GM21447 (cell line): Measurements from ENCODE around the gene NPFF.
"Not testable (repeated sequence)": the region's sequence is repeated elsewhere in the genome, so short reads cannot be mapped to it uniquely, and the experiment has no call there.

Source experiments
- ATAC-seq: cut with Tn5 transposase; IDR thresholded peaks from one replicate; pipeline ENCODE4 v1.9.1; 2021; ENCODE audit not compliant: unreplicated experiment

The NPFF gene

DNA sequence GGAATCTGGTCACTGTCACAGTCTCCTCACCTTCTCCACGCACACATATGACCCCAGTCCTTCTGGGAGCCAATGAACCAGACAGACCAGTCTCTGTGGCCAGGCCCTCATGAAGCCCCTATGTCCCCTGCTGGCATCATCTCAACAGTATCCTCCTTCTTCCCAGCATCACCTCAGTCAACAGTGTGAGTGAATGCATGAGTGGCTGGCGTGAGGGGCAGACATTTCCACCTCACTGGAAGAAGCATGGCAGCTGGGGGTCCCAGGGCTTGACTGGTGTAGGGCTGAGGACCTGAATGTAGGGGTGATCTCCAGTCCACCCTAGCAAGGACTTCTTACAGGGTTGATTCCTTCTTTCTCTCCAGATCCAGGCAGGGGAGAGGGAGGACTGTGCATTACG is 9.8 kb downstream of the NPFF start:
- no peak for ATAC-seq

DNA sequence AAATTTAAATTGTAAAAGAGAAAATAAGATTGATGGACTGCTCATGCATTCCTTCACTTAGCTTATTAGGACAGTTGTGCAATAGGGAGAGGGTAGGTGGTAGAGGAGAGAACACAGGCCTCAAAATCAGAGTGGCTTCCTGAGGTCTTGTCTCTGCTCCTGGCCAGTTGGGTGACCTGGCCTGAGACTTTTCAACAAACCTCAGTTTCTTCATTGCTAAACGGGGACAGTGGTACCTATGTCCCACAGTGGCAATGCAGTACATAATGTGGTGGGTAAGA is 10.6 kb downstream of the NPFF start:
- no peak for ATAC-seq

DNA sequence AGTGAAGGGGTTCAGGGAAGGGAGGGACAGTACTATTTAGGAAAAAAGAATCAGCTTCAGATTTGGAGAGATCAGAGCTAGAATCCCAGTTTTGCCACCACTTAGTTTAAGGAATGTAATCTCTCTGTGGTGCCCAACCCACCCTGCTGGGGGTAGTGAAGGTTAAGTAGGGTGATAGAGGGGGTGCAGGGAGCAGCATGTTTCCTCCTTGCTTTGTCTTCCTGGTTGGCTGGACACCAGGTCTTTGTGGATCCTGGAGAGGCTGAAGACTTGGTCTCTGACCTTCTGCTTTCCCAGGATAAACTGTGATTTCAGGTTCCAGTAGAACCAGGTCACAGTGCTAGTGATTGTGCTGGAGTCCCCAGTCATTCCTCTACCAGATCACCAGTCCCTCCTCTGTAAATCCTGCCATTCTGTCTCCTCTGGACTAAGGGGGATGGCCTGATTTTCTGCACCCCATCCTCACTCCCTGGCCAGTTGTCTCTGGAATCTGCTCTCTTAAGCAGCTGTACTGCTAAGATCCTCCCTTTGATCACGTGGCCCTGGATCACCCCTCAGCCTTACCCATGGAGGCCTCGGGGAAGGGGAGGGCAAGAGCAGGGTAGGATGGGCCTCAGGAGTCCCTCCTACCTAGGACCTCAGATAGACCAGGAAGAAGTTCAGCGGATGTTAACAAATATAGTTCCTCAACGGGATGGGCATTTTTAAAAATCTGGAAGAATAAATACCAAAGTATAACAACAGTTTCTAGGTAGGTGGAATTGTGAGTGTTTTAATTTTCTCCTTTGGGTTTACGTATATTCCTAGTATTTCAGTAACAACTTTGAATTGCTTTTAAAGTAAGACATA is 11.2 kb downstream of the NPFF start:
- no peak for ATAC-seq

DNA sequence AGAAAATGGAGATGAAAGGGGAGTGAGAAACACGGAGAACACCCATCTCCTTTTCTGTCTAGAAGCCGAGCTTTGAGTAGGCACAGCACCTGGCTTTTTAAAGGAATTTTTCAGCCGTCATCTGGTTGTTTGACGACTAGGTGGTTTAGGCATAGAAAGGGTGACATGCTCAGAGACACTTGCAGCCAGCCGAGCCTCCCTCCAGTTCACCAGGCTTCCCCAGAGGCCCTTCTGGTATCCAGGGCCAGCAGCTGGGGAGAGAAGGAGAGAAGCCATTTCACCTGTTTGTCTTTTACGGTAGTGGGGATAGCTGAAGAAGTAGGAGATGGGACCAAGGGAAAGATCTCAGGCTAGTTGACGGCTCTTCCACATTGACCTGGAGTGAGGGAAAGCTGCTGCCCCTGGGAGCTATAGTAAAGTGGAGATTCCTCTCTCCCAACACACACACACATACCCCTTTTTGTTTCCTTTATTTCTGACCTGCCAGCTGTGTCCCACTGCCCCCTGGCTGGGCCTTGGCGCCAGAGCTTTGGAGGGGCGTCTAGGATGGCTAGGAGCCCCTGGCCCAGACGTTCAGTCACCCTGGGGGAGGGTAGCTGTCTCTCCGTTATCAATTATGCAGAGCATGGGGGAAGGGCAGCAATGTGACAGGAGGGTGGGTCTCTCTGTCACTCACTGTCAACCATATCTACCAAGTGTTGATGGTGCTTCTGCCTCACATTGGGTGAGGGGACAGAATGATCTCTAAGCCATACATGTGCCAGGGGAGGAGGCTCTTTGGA is 13.5 kb downstream of the NPFF start:
- ATAC-seq = no peak

DNA sequence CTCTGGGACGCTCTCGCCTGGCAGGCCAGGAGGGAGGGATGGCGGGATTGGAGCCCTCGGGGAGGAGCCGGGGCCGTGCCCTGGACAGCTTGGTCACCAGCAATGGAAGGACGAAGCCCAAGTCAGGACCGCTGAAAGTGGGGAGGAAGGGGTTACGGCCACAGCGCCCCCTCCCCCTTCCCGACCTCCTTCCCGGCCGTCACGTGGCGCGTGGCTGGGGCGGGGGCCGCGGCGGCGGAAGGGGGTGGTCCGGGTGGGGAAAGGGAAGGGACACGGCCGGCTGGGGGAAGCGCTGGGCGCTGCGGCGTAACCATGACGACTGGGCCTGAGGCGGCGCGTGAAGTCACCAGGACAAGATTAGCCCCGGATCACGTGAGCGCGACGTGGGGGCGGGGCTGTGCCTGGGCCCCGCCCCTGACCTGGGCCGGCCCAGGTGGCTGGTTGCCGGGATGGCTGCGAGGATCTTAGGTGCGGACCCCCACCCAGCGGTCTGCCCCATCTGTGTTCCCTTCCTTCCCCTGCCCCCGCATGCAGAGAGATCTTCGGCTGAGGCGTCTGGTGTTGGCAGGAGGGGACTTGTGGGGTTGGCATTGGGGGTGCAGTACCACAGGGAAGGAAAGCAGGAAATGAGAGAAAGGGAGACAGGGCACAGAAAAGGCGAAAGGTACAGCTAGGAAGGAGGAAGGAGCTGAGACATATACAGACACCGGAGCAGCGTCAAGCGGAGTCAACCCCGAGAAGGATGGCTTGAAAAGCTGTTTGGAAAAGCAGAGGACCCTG is 14.3 kb downstream of the NPFF start:
- ATAC-seq = peak; percentile 91

DNA sequence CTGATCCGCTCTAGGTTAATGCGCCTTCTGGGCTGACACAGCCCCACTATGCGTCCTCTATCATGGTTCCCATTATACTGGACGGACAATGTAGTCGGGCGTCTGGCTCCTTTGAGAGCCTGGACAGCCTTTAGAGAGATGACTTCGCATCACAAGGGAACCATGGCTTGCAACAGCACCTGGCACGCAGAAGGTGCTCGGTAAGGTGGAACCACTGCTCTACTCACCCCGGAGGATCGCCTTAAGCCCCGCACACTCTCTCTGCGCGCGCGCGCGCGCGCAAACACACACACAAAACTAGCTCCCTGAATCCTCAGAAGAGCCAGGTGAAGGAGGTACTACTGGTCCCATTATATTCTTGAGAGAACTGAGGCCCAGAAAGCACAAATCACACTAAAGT is 15.1 kb downstream of the NPFF start:
- ATAC-seq = no peak

DNA sequence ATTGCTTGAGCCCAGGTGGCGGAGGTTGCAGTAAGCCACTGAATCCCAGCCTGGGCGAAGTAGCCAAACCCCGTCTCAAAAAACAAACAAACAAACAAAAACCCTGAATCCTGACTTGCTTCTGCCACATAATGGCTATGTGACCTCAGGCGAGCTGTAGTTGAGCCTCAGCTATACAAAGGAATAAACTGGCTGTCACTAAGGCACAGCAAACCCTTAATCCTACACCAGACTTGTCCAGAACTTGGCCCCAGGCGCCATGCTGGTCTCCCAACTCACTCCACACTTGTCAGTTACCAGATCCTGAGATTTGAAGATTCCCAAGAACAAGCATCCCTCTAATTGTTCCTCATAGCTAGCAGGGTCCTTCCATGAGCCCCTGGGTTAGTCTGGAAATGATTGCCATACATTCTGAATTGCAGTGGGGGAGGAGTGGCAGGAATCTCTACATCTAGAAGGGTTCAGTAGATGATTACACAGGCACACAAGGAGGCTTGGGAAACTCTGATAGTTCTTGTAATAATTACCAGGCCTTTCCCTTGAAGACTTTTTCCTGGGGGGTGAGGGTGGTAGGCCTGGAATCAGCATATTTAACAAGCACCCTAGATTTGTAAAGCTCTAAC is 17.9 kb downstream of the NPFF start:
- no peak for ATAC-seq

DNA sequence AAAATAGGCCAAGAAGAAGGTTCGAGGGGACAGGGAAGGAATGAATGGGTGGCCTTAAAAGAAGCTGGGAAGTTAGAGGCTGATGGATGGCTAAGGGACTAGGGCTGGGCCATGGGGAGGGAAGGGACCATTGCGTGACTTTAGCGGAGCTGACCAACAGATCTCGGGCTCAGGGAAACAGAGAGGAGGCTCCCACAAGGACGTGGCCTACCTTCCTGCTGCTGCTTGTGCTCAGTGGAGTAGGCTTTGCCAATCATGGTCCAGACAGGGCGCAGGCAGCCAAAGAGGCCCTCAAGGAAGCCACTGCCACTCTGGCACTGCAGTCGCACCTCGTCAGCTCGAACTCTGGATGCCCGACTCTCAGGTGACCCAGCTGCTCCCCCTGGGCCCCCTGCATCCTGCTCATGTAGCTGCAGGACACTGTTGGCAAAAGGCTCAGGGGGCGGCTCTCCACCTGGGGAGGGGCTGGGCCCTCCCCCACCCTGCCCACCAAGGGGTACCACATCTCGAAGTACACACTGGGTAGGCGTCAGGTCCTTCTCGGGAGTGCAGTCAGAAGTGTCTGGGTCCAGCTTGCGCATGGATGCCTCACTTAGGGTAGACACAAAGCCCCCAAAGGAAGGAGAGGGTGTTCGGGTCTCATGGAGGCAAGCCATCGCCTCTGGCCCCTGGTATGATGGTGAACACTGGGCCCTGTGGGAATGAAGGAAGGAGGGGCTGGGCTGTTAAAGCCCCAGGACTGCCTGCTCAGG is 20.4 kb downstream of the NPFF start:
- no peak for ATAC-seq

DNA sequence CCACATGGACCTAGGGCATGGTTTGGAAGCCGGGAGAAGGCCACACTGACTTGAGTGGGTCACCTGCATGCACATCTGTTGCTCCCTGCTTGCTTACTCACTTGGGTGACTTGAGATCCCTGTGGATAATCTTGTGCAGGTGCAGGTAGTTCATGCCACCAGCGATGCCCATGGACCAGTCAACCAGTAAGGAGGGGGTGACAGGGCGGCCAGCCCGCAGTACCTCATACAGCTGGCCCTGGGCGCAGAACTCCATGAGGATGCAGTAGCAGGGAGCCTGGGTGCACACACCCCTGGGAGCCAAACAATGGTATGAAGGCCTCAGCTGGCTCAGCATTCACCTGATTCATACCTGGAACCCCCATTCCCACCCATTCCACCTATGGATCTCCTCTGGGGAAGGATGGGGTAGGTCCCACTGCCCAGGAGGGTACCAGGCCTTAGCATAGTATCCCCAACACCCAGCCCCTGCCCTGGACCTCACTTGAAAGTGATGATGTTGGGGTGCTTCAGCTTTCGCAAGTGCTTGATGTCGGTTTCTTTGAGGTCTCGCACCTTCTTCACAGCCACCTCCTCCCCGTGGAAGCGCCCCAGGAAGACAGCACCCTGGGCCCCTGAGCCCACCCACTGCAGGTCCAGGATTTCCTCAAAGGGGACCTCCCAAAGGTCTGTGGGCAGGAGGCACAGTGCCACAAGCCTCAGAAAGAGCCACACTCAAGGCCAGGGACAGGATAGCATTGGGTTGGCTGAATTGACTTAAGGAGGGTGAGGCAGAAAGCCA is 21.1 kb downstream of the NPFF start:
- no peak for ATAC-seq

DNA sequence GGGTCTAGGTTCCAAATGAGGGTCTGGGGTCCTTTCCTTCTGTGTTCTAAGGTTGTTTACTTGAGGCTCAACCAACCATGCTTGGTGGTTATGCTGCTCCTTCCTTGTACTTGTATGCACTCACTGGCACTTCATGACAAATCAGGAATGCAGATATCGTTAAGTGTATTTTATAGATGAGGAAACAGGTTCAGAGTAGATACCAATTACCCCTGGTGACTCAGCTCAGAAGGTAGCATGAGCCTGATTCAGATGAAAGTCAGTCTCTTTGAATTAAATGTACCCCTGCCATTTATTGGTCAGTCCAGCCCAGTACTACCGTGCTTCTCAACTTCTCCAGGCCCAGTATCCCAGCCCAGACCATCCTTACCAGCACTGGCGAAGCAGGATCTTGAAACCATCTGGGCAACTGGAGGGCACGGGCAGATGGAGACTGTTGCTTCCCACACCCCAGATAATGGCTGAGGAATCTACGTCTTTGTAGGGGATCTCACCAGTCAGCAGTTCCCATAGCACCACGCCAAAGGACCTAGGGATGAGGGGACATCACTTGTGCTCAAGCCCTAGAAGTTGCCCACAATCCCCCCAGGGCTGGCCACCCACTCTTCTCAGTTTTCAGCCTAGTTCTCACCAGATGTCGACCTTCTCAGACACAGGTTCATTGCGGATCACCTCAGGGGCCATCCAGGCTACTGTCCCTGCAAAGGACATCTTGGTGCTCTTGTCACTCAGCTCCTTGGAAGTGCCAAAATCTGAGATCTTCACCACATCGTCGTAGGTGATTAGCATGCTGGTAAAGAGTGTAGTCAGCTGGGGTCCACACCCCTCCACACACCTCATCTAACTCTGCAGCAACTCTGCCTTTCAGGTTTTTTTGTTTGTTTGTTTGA is 22.4 kb downstream of the NPFF start:
- ATAC-seq = no peak

DNA sequence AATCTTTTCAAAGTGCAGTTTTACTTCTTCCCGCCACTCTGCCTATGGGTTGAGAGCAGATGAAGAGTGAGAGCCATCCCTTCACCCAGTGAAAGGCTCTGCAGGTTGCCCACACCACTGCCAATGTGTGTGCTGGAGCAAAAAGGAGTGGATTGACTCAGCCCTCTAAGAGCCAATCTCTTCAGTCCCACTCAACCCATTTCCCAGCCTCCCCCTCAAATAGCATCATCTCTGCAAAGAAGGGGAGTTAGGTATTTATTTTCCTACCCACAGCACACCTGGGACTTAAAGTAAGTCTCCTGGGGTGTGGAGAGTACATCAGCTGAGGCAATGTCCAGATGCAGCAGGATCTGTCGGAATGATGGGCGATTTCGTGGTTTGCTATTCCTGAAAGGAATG is 23.3 kb downstream of the NPFF start:
- ATAC-seq = no peak

DNA sequence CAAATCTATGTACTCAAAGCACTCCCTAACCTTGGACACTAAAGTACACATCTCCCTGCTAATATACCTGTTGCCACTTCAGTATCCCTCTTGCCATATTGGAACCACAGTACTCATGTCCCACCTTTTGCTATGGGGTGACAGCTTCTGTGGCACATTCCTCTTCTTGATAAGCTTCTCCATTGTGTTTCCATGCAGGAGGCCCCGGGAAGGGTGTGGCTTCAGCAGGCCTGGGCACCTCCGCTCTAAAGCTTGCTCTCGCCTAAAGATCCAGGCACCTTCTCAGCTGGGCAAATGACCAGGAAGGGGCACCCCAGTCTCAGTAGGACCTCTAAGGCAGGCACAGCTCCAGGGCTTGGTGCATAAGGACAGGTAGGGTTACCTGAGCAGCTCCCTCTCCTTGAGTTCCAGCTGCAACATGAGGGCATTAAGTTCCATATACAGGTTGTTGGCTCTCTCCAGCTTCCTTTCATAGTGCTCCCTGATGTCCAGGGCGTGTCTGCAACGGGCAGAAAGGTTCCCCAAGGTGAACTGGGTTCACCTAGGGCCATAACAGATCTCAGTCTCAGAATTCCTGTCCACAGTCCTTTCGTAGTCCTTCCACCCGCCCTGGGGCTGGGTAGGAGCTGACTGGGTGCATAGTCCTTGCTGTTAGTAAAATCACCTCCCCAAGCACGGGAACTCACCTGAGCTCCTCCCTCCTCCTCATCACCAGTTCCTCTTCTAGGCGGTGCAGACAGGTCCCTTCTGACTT is 23.9 kb downstream of the NPFF start:
- ATAC-seq = no peak

DNA sequence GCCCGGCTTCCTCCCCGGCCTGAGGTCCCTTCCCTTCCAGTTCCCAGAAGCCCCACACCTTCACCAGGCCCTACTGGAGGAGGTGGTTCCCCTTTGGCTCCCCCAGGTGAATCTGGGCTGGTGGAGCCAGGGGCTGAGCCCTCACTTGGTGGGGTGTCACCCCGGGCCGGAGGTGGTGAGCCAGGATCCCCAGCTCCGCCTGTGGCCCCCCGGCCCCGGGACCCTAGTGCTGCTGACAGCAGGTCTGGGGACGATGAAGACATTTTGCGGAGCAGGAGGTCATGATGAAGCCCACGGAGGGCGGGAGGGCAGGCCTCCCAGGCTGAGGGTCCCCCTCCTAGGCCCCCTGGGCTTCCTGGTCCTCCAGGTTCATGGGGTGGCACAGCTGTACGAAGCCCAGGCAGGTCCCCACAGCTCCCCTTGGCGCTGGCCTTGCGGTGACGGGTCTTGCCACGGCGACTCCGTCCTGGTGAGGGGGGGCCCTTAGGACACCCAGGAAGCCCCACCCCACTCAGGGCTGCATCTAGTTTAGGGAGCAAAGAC is 24.6 kb downstream of the NPFF start:
- no peak for ATAC-seq

DNA sequence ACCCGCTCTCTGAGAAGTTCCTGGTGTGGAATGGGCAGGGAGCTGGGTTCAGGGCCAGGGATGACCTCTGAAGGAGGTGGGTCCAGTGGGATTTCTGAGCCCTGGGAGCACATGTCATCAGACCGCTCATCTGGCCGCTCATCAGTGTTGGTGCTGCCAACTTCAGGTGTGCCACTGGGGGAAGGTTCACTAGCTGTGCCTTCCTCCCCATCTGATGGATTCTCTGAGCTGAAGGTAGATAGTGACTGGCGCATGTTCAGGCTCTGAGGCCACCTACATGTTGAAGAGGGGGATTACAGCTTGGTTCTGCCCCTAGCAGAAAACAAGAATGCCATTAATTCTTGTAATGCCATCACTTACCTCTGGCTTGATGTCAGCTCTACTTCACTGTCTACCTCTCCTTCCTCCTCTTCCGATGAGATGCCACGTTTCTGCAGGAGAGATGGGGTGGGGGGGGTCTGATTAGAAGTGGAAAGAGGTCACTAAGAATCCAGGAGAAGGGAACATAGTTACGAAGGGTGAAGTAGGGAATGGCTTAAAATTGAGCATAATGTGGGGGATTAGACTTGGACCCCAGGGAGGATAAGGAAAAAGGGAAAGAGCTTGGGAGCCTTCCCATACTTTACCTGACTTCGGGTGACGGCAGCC is 25.2 kb downstream of the NPFF start:
- no peak for ATAC-seq

DNA sequence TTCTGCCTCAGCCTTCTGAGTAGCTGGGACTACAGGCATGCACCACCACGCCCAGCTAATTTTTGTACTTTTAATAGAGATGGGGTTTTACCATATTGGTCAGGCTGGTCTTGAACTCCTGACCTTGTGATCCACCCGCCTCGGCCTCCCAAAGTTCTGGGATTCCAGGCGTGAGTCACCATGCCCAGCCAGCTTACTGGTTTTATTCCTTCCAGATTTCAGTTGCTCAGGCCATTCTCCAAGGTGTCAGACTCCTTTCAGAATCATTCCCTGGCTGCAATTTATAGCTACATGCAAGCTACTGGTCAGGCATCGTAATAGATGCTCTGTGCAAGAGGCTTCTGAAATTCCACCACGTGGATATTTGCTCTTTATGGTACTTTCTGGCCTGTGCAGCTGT is 25.8 kb downstream of the NPFF start:
- not testable (repeated sequence) for ATAC-seq

DNA sequence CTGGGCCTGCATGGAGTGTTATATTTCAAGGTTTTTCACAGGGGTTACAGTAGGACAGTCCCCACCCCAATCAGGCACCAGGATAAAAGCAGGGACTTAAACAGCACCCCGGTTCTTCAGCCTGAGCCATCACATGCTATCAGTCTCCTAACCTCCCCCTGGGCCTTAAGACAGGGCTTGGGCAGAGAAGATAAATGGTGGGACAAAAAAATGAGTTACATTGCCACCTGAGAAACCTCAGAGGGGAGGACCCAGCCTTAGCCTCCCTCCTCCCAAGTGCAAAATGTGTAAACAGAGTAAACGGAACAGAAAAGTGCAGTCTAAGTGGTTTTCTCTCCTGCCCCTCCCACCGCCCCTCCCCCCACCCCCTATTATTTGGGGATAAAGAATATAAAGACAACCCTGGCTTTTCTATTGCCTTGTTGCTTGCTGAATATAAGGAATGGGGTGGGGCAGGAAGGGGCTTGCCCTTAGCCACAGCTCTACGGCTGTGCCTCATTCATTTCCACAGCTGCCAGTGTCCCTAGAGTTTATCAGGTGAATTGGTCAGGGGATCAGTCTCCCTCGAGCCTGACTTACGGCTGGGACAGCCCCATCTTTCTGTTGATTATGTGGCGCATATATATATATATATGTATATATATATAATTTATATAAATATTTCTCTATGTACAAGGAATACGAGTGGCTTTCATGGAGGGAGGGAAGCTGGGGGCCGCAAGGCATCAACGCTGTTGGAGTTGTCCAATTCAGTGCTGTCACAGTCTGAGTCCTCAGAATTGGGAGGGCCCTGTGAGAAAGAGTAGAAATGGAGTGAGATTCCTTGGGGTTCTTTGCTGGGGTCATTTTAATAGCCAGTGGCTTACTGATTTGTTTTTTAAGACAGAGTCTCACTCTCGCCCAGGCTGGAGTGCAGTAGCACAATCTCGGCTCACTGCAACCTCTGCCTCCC is 26.5 kb downstream of the NPFF start:
- ATAC-seq = no peak
